H9 (cell line): Measurements from ENCODE around the gene OR4N5. TPM values are rescaled to one million over a fixed set of nuclear protein-coding genes. Genes with fewer than 3 reads are reported as not detected.

ENCODE experiments used
- DNase-seq: peaks from one replicate; pipeline ENCODE4 v3.0.0-alpha.2; 2017
- H2AFZ ChIP-seq: one replicate; pipeline ENCODE4 v1.6.1; 2013; ENCODE audit warnings: mild to moderate bottlenecking, low read length, control low read depth, moderate library complexity
- H2AK5ac ChIP-seq: 2 replicates; pipeline ENCODE4 v1.6.1; 2013; ENCODE audit warnings: low read length, control low read depth, mixed read lengths; ENCODE audit not compliant: insufficient read length
- H2BK120ac ChIP-seq: one replicate; pipeline ENCODE4 v1.6.1; 2013; ENCODE audit warnings: low read depth, mild to moderate bottlenecking, low read length, control low read depth, inconsistent platforms; ENCODE audit not compliant: poor library complexity, severe bottlenecking
- H2BK12ac ChIP-seq: 2 replicates; pipeline ENCODE4 v1.6.1; 2013; ENCODE audit warnings: low read length, control low read depth, mixed read lengths, low read depth; ENCODE audit not compliant: insufficient read length
- H2BK15ac ChIP-seq: 2 replicates; pipeline ENCODE4 v1.6.1; 2013; ENCODE audit warnings: low read depth, low read length, control low read depth
- H2BK20ac ChIP-seq: one replicate; pipeline ENCODE4 v1.6.1; 2013; ENCODE audit warnings: low read depth, mild to moderate bottlenecking, low read length, control low read depth, inconsistent platforms; ENCODE audit not compliant: poor library complexity, severe bottlenecking
- H2BK5ac ChIP-seq: 2 replicates; pipeline ENCODE4 v1.6.1; 2013; ENCODE audit warnings: low read length, control low read depth, mixed read lengths; ENCODE audit not compliant: insufficient read length
- H3K14ac ChIP-seq: 2 replicates; pipeline ENCODE4 v1.6.1; 2013; ENCODE audit warnings: low read length, control low read depth; ENCODE audit not compliant: insufficient read depth
- H3K18ac ChIP-seq: 2 replicates; pipeline ENCODE4 v1.6.1; 2013; ENCODE audit warnings: low read depth, mild to moderate bottlenecking, mixed read lengths, low read length, control low read depth; ENCODE audit not compliant: insufficient read length
- H3K23ac ChIP-seq: 2 replicates; pipeline ENCODE4 v1.6.1; 2013; ENCODE audit warnings: low read length, control low read depth, mixed read lengths, low read depth; ENCODE audit not compliant: insufficient read length
- H3K23me2 ChIP-seq: 2 replicates; pipeline ENCODE4 v1.6.1; 2013; ENCODE audit warnings: low read depth, mild to moderate bottlenecking, mixed read lengths, low read length, control low read depth; ENCODE audit not compliant: insufficient read length, poor library complexity, severe bottlenecking
- H3K27ac ChIP-seq: 2 replicates; pipeline ENCODE4 v1.5.1; 2013; ENCODE audit warnings: low read length, control low read depth, mixed read lengths, low read depth; ENCODE audit not compliant: insufficient read length
- H3K27me3 ChIP-seq: 2 replicates; pipeline ENCODE4 v1.6.1; 2013; ENCODE audit warnings: low read length, control low read depth, inconsistent platforms; ENCODE audit not compliant: insufficient read depth
- H3K4ac ChIP-seq: 2 replicates; pipeline ENCODE4 v1.6.1; 2013; ENCODE audit warnings: low read depth, mild to moderate bottlenecking, control low read depth, inconsistent platforms, low read length, moderate library complexity
- H3K4me1 ChIP-seq: 2 replicates; pipeline ENCODE4 v1.6.1; 2013; ENCODE audit warnings: low read length, control low read depth, inconsistent platforms; ENCODE audit not compliant: insufficient read depth
- H3K4me2 ChIP-seq: 2 replicates; pipeline ENCODE4 v1.6.1; 2013; ENCODE audit warnings: low read length, control low read depth, mixed read lengths; ENCODE audit not compliant: insufficient read length, insufficient read depth
- H3K56ac ChIP-seq: 2 replicates; pipeline ENCODE4 v1.6.1; 2013; ENCODE audit warnings: low read depth, mild to moderate bottlenecking, mixed read lengths, low read length, control low read depth; ENCODE audit not compliant: insufficient read length
- H3K79me1 ChIP-seq: 2 replicates; pipeline ENCODE4 v1.6.1; 2013; ENCODE audit warnings: low read depth, mild to moderate bottlenecking, moderate library complexity, low read length, control low read depth, inconsistent platforms; ENCODE audit not compliant: insufficient read depth, poor library complexity, severe bottlenecking
- H3K79me2 ChIP-seq: 2 replicates; pipeline ENCODE4 v1.6.1; 2013; ENCODE audit warnings: low read length, control low read depth, inconsistent platforms; ENCODE audit not compliant: insufficient read depth
- H3K9ac ChIP-seq: 2 replicates; pipeline ENCODE4 v1.6.1; 2013; ENCODE audit warnings: low read length, control low read depth, mixed read lengths; ENCODE audit not compliant: insufficient read length; ENCODE audit errors: extremely low read depth
- H3K9me3 ChIP-seq: one replicate; pipeline ENCODE4 v1.6.1; 2013; ENCODE audit warnings: low read depth, low read length, inconsistent platforms; ENCODE audit not compliant: control insufficient read depth
- H3T11ph ChIP-seq: one replicate; pipeline ENCODE4 v1.6.1; 2013; ENCODE audit warnings: mild to moderate bottlenecking, low read length, control low read depth, inconsistent platforms
- H4K20me1 ChIP-seq: one replicate; pipeline ENCODE4 v1.6.1; 2013; ENCODE audit not compliant: control insufficient read depth, insufficient read length, insufficient read depth
- H4K5ac ChIP-seq: 2 replicates; pipeline ENCODE4 v1.6.1; 2013; ENCODE audit warnings: low read depth, mild to moderate bottlenecking, mixed read lengths, low read length, control low read depth; ENCODE audit not compliant: insufficient read length
- H4K8ac ChIP-seq: replicated peaks from 2 replicates; pipeline ENCODE4 v1.6.1; 2013; ENCODE audit warnings: low read length, control low read depth, mixed read lengths, low read depth; ENCODE audit not compliant: insufficient read length
- H4K91ac ChIP-seq: 2 replicates; pipeline ENCODE4 v1.6.1; 2013; ENCODE audit warnings: low read depth, mild to moderate bottlenecking, moderate library complexity, mixed read lengths, low read length, control low read depth; ENCODE audit not compliant: insufficient read length
- H3K27ac Mint-ChIP-seq, 3 experiments: 2 replicates in 2 of 3; 3 replicates in 1 of 3; pipeline ENCODE4 v1.8.0; 2020 to 2021; ENCODE audit warnings: mixed read lengths in 3 of 3, mild to moderate bottlenecking in 1 of 3, moderate library complexity in 1 of 3
- H3K27me3 Mint-ChIP-seq: 2 replicates; pipeline ENCODE4 v1.8.0; 2021; ENCODE audit warnings: low read depth, mild to moderate bottlenecking, moderate library complexity, mixed read lengths
- H3K36me3 Mint-ChIP-seq, 3 experiments: 2 replicates in 2 of 3; 3 replicates in 1 of 3; pipeline ENCODE4 v1.8.0; 2020 to 2021; ENCODE audit warnings: low read depth in 3 of 3, mixed read lengths in 3 of 3; ENCODE audit not compliant: insufficient read depth in 1 of 3
- H3K4me1 Mint-ChIP-seq, 2 experiments: 2 replicates each; pipeline ENCODE4 v1.8.0; 2020; ENCODE audit warnings: mixed read lengths in 2 of 2
- H3K4me3 Mint-ChIP-seq, 2 experiments: 2 replicates in 1 of 2; 3 replicates in 1 of 2; pipeline ENCODE4 v1.8.0; 2020 to 2021; ENCODE audit warnings: mild to moderate bottlenecking in 2 of 2, mixed read lengths in 2 of 2, moderate library complexity in 1 of 2
- H3K9me3 Mint-ChIP-seq, 2 experiments: 2 replicates in 1 of 2; 3 replicates in 1 of 2; pipeline ENCODE4 v1.8.0; 2020; ENCODE audit warnings: mild to moderate bottlenecking in 2 of 2, mixed read lengths in 2 of 2, moderate library complexity in 1 of 2
- CTCF ChIP-seq: fragments of 200-600 bp; sonication (generic); conservative IDR thresholded peaks from 3 replicates; pipeline ENCODE4 v1.8.0; 2021; ENCODE audit warnings: antibody characterized with exemption, mild to moderate bottlenecking
- WGBS: extraction: QIAGEN DNeasy Blood & Tissue Kit; methylation state at CpG from one replicate; pipeline ENCODE4 v1.1.7; 2013; ENCODE audit warnings: missing lambda C conversion rate, low lambda C conversion rate, mixed read lengths; ENCODE audit not compliant: insufficient read length; ENCODE audit errors: extremely low coverage; 5-methylcytosine and 5-hydroxymethylcytosine counted together
- total RNA-seq: library from RNA; stranded (reverse); gene quantifications from 2 replicates; pipeline ENCODE4 v1.2.1, GENCODE V29; 2021

The OR4N5 gene
- total RNA-seq, 1 experiment from 2014 or later = not detected

DNA sequence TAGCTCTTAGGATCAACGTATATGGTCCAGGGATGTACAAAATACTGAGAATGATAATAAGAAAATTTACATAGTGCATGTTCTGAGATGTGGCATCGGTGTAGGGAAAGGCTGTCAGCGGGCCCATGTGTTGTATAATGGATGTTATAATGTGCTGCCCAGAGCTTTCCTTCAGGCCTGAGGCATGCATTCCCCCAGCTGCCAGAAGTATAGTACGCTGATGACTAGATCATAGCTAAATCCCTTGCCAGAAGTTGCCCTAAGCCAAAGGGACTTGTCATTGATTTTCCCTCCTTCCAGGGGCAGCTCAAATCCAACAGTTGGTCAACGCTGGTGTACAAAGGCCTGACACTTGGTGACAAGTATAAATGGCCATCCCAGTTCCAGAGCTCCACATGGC is 45.6 kb downstream of the OR4N5 start:
- Histone ChIP-seq H3K27ac (no peak overlapping the region), H4K20me1 (no peaks in the 10 kb centered on the region), H3K9ac (no peak overlapping the region), H3K14ac (no peak overlapping the region), H4K91ac (no peak overlapping the region), H2BK20ac (no peak overlapping the region), H3K79me2 (no peaks in the 10 kb centered on the region), H3K27me3 (no peaks in the 10 kb centered on the region; the same call in 1 of the 2 replicates), H3K23me2 (no peaks in the 10 kb centered on the region), H3T11ph (no peak overlapping the region), H3K56ac (no peak overlapping the region), H2BK120ac (no peak overlapping the region), H3K4me2 (no peak overlapping the region), H3K23ac (no peak overlapping the region), H3K79me1 (no peaks in the 10 kb centered on the region), H3K9me3 (peaks cover 61% of the 10 kb centered on the region), H2BK15ac (no peak overlapping the region), H2AFZ (no peak overlapping the region), H3K4me1 (no peaks in the 10 kb centered on the region), H2BK12ac (no peak overlapping the region), H4K5ac (no peak overlapping the region), H3K4ac (no peak overlapping the region), H2AK5ac (no peak overlapping the region), H3K18ac (no peak overlapping the region), H2BK5ac (no peak overlapping the region), H4K8ac (no peak overlapping the region)
- H3K4me3 Mint-ChIP-seq = no peak overlapping the region
- DNase-seq = no peak
- peaks cover 92 to 94% of the 10 kb centered on the region in 2 experiments for H3K9me3 Mint-ChIP-seq
- no peaks in the 10 kb centered on the region for H3K4me1 Mint-ChIP-seq
- H3K27me3 Mint-ChIP-seq = no peaks in the 10 kb centered on the region; the same call in 1 of the 2 replicates
- peaks cover 3 to 39% (median 10%) of the 10 kb centered on the region in 3 experiments; a peak in 6 of 7 replicates for H3K36me3 Mint-ChIP-seq
- no peak for TF ChIP-seq CTCF
- WGBS = no CpG with 5 or more reads among the region's 5 CpGs
- no peak overlapping the region for H3K27ac Mint-ChIP-seq
